HepG2 (cell line): Measurements from ENCODE around the gene LGALS1. TPM values are rescaled to one million over a fixed set of nuclear protein-coding genes. Genes with fewer than 3 reads are reported as not detected.
A peak's percentile ranks its signal among the peaks of the same experiment; 100 is the strongest.

Experiments used
- AHR ChIP-seq: IDR thresholded peaks from 2 replicates; pipeline ENCODE4 v1.6.1; 2018; ENCODE audit warnings: missing genetic modification reagents, missing compliant biosample characterization
- ATF2 ChIP-seq: sonication (generic); formaldehyde crosslinking; IDR thresholded peaks from 2 replicates; pipeline ENCODE4 v1.4.0; 2020; ENCODE audit warnings: missing genetic modification reagents
- ATM ChIP-seq: fragments of 450-650 bp; IDR thresholded peaks from 2 replicates; pipeline ENCODE4 v1.7.1; 2017; ENCODE audit warnings: mild to moderate bottlenecking, borderline replicate concordance
- CBX5 ChIP-seq: sonication (generic); formaldehyde crosslinking; IDR thresholded peaks from 2 replicates; pipeline ENCODE4 v1.4.0; 2020; ENCODE audit warnings: missing genetic modification reagents, borderline replicate concordance
- CREM ChIP-seq, 2 experiments: sonication (generic) in 1 of 2; formaldehyde crosslinking in 1 of 2; IDR thresholded peaks; 2 replicates each; pipeline versions ENCODE4 v1.4.0 to v1.6.1; 2016 to 2020; ENCODE audit warnings: antibody characterized with exemption in 1 of 2, mild to moderate bottlenecking in 1 of 2, missing genetic modification reagents in 1 of 2
- HDAC1 ChIP-seq: sonication (generic); formaldehyde crosslinking; IDR thresholded peaks from 2 replicates; pipeline ENCODE4 v1.5.1; 2020; ENCODE audit warnings: mild to moderate bottlenecking, missing genetic modification reagents
- IKZF1 ChIP-seq: fragments of 450-650 bp; IDR thresholded peaks from 2 replicates; pipeline ENCODE4 v1.7.1; 2016
- MYNN ChIP-seq: sonication (generic); formaldehyde crosslinking; IDR thresholded peaks from 2 replicates; pipeline ENCODE4 v1.4.0; 2020; ENCODE audit warnings: mild to moderate bottlenecking, low read depth, missing genetic modification reagents
- NR0B2 ChIP-seq: sonication (generic); formaldehyde crosslinking; IDR thresholded peaks from 2 replicates; pipeline ENCODE4 v1.4.0; 2020; ENCODE audit warnings: mild to moderate bottlenecking, missing genetic modification reagents
- NR2F6 ChIP-seq, 2 experiments: IDR thresholded peaks; 2 replicates each; pipeline ENCODE4 v1.6.1; 2016; ENCODE audit warnings: antibody characterized with exemption in 1 of 2, mild to moderate bottlenecking in 1 of 2
- RBM39 ChIP-seq: fragments of 200-400 bp; formaldehyde crosslinking; IDR thresholded peaks from one replicate; pipeline ENCODE4 v1.6.1; 2018; ENCODE audit warnings: antibody characterized with exemption, mild to moderate bottlenecking, low read depth, low read length; ENCODE audit not compliant: poor library complexity, severe bottlenecking
- RXRB ChIP-seq: IDR thresholded peaks from 2 replicates; pipeline ENCODE4 v1.6.1; 2016; ENCODE audit warnings: borderline replicate concordance, missing genetic modification reagents, missing compliant biosample characterization
- SCMH1 ChIP-seq: sonication (generic); formaldehyde crosslinking; IDR thresholded peaks from 2 replicates; pipeline ENCODE4 v1.9.0; 2021; ENCODE audit warnings: missing genetic modification reagents, mild to moderate bottlenecking, borderline replicate concordance
- SOX6 ChIP-seq, 2 experiments: fragments of 450-650 bp in 1 of 2; sonication (generic) in 1 of 2; formaldehyde crosslinking in 1 of 2; IDR thresholded peaks; 2 replicates each; pipeline versions ENCODE4 v1.4.0 to v1.6.1; 2017 to 2020; ENCODE audit warnings: antibody characterized with exemption in 1 of 2, mild to moderate bottlenecking in 1 of 2, missing genetic modification reagents in 1 of 2
- SPEN ChIP-seq: sonication (generic); formaldehyde crosslinking; IDR thresholded peaks from 2 replicates; pipeline ENCODE4 v1.5.1; 2020; ENCODE audit warnings: low read depth, mild to moderate bottlenecking, missing genetic modification reagents
- ZNF275 ChIP-seq: sonication (generic); formaldehyde crosslinking; IDR thresholded peaks from 2 replicates; pipeline ENCODE4 v1.8.0; 2022; ENCODE audit warnings: missing genetic modification reagents, mild to moderate bottlenecking, inconsistent platforms, borderline replicate concordance
- ZNF441 ChIP-seq: sonication (generic); formaldehyde crosslinking; IDR thresholded peaks from 2 replicates; pipeline ENCODE4 v1.7.0; 2021; ENCODE audit warnings: missing genetic modification reagents, borderline replicate concordance
- ZNF709 ChIP-seq: sonication (generic); formaldehyde crosslinking; IDR thresholded peaks from 2 replicates; pipeline ENCODE4 v1.5.0; 2020; ENCODE audit warnings: mild to moderate bottlenecking, missing genetic modification reagents
- ZNF782 ChIP-seq: sonication (generic); formaldehyde crosslinking; IDR thresholded peaks from 2 replicates; pipeline ENCODE4 v1.4.0; 2020; ENCODE audit warnings: missing genetic modification reagents, mild to moderate bottlenecking, borderline replicate concordance
- ZNF891 ChIP-seq: sonication (generic); formaldehyde crosslinking; IDR thresholded peaks from 2 replicates; pipeline ENCODE4 v1.5.0; 2020; ENCODE audit warnings: mild to moderate bottlenecking, missing genetic modification reagents
- ZSCAN9 ChIP-seq: IDR thresholded peaks from 2 replicates; pipeline ENCODE4 v1.6.1; 2016; ENCODE audit warnings: borderline replicate concordance
- polyA plus RNA-seq, 8 experiments: library from polyadenylated mRNA; depleted of rRNA in 3 of 8; stranded (reverse) in 7 of 8; unstranded in 1 of 8; fragments of >200 nt; fragmentation: Illumina TruSeq in 4 of 8; extraction: Trizol in 4 of 8; gene quantifications; 2 replicates each; pipeline versions ENCODE4 v1.2.1 to v1.2.3, GENCODE V29; 2011 to 2016; ENCODE audit warnings: low read depth in 4 of 8, missing spikeins in 1 of 8, mixed read lengths in 1 of 8; ENCODE audit not compliant: insufficient read depth in 1 of 8
- total RNA-seq, 5 experiments: library from RNA; depleted of rRNA; stranded (reverse); fragments of >200 nt; fragmentation: Illumina TruSeq; extraction: Trizol; gene quantifications; 2 replicates each; pipeline ENCODE4 v1.2.3, GENCODE V29; 2016; ENCODE audit warnings: low read depth in 1 of 5
- TF ChIP-seq, protein P1 (sequence below): sonication (generic); formaldehyde crosslinking; IDR thresholded peaks from 2 replicates; pipeline ENCODE4 v1.9.0; 2021; ENCODE audit warnings: missing genetic modification reagents, borderline replicate concordance
- TF ChIP-seq, protein P2 (sequence below): sonication (generic); formaldehyde crosslinking; IDR thresholded peaks from 2 replicates; pipeline ENCODE4 v1.5.0; 2020; ENCODE audit warnings: missing genetic modification reagents

The LGALS1 gene
- total and polyA plus RNA-seq, 2 of the 13 experiments (the other 11 are each of a cell fraction or from before 2014, with no cell fraction given): 103 to 858 TPM

GRCh38 chr22:37659066-37659896 is 16.2 kb upstream of the LGALS1 start (continued):
- no peak for TF ChIP-seq ZNF275 (CRISPR knock-in tag)
- TF ChIP-seq CREM (IDR thresholded peaks at IDR 0.05): peak; percentile 68
- no peak for TF ChIP-seq CREM (CRISPR knock-in tag; IDR thresholded peaks at IDR 0.05)
- TF ChIP-seq RBM39: peak; percentile 37
- no peak for TF ChIP-seq SOX6 (IDR thresholded peaks at IDR 0.05)
- TF ChIP-seq SOX6 (CRISPR knock-in tag; IDR thresholded peaks at IDR 0.05): peak; percentile 78
- TF ChIP-seq ZNF891 (CRISPR knock-in tag): no peak
- peak; percentile 73 for TF ChIP-seq NR2F6 (IDR thresholded peaks at IDR 0.05)
- TF ChIP-seq NR2F6 (CRISPR knock-in tag; IDR thresholded peaks at IDR 0.05): peak; percentile 84
- peak; percentile 73 for TF ChIP-seq RXRB
- TF ChIP-seq IKZF1: no peak
- TF ChIP-seq ZNF709 (CRISPR knock-in tag): no peak
- TF ChIP-seq, protein P1, sequence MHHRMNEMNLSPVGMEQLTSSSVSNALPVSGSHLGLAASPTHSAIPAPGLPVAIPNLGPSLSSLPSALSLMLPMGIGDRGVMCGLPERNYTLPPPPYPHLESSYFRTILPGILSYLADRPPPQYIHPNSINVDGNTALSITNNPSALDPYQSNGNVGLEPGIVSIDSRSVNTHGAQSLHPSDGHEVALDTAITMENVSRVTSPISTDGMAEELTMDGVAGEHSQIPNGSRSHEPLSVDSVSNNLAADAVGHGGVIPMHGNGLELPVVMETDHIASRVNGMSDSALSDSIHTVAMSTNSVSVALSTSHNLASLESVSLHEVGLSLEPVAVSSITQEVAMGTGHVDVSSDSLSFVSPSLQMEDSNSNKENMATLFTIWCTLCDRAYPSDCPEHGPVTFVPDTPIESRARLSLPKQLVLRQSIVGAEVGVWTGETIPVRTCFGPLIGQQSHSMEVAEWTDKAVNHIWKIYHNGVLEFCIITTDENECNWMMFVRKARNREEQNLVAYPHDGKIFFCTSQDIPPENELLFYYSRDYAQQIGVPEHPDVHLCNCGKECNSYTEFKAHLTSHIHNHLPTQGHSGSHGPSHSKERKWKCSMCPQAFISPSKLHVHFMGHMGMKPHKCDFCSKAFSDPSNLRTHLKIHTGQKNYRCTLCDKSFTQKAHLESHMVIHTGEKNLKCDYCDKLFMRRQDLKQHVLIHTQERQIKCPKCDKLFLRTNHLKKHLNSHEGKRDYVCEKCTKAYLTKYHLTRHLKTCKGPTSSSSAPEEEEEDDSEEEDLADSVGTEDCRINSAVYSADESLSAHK (CRISPR knock-in tag): no peak
- 0 out of 2 replicates have a peak, but pooled peaks have one; percentile 34 for TF ChIP-seq ZNF441 (CRISPR knock-in tag)
- peak; percentile 71; the same call in 1 of the 2 replicates for TF ChIP-seq ZNF782
- peak; percentile 15; the same call in 1 of the 2 replicates for TF ChIP-seq ZSCAN9 (CRISPR knock-in tag)
- TF ChIP-seq SPEN (CRISPR knock-in tag): peak; percentile 87
- no peak for TF ChIP-seq MYNN
- TF ChIP-seq NR0B2 (CRISPR knock-in tag): no peak
- TF ChIP-seq AHR (CRISPR knock-in tag): no peak
- TF ChIP-seq SCMH1: no peak
- TF ChIP-seq ATM: no peak
- peak; percentile 91 for TF ChIP-seq HDAC1 (CRISPR knock-in tag)
- peak; percentile 82; the same call in 1 of the 2 replicates for TF ChIP-seq ATF2 (CRISPR knock-in tag)
- TF ChIP-seq CBX5 (CRISPR knock-in tag): peak; percentile 63; the same call in 1 of the 2 replicates
- TF ChIP-seq, protein P2, sequence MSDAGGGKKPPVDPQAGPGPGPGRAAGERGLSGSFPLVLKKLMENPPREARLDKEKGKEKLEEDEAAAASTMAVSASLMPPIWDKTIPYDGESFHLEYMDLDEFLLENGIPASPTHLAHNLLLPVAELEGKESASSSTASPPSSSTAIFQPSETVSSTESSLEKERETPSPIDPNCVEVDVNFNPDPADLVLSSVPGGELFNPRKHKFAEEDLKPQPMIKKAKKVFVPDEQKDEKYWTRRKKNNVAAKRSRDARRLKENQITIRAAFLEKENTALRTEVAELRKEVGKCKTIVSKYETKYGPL (CRISPR knock-in tag): peak; percentile 97
